ENCODE data around the gene IGF1R.

The IGF1R gene

GRCh38 chr15:98725874-98726273, 77.5 kb downstream of the IGF1R start:
- TF ChIP-seq Cebpa-rat (IDR thresholded peaks at IDR 0.05): no peak
- H3K27me3 ChIP-seq: no peaks in the 10 kb centered on the region
- peaks cover 0 to 19% (median 6%) of the 10 kb centered on the region in 11 experiments; a peak in 10 of 22 replicates for H3K9me3 ChIP-seq (replicated peaks in 1 of 11)
- H4K20me1 ChIP-seq: peaks cover 69 to 100% (median 99%) of the 10 kb centered on the region in 11 experiments
- H3K4me2 ChIP-seq: no peak overlapping the region
- no peak overlapping the region for H3K27ac ChIP-seq
- peaks cover 14 to 60% (median 39%) of the 10 kb centered on the region in 11 experiments; a peak in 21 of 22 replicates for H3K36me3 ChIP-seq
- H3K4me3 ChIP-seq: no peak overlapping the region
- H3K9ac ChIP-seq: no peak overlapping the region
- peaks cover 32 to 76% (median 66%) of the 10 kb centered on the region in 10 experiments for H3K4me1 ChIP-seq

- peaks cover 35 to 76% (median 66%) of the 10 kb centered on the region in 10 experiments for H3K4me1 ChIP-seq
- H3K27ac ChIP-seq: 0 out of 22 replicates have a peak overlapping the region, but pooled peaks of 1 of the 11 experiments have one; percentile 9
- peak overlapping the region in 1 of 11 experiments; percentile 11; a peak in 1 of 22 replicates for H3K9ac ChIP-seq
- TF ChIP-seq Cebpa-rat (IDR thresholded peaks at IDR 0.05): no peak
- peaks cover 14 to 72% (median 39%) of the 10 kb centered on the region in 11 experiments; a peak in 21 of 22 replicates for H3K36me3 ChIP-seq
- peaks cover 64 to 100% (median 99%) of the 10 kb centered on the region in 11 experiments for H4K20me1 ChIP-seq
- H3K27me3 ChIP-seq: no peaks in the 10 kb centered on the region
- H3K9me3 ChIP-seq (replicated peaks in 1 of 11): peaks cover 0 to 19% (median 7%) of the 10 kb centered on the region in 11 experiments; a peak in 10 of 22 replicates
- peak overlapping the region in 10 of 11 experiments; percentile 4 to 40 (median 26); a peak in 8 of 22 replicates for H3K4me2 ChIP-seq
- H3K4me3 ChIP-seq: no peak overlapping the region
These were observed 79.0 kb downstream of the IGF1R start for GRCh38 chr15:98727115-98728040.

- Histone ChIP-seq H3K27ac (no peak overlapping the region), H3K9me3 (replicated peaks in 1 of 11) (peaks cover 0 to 27% (median 9%) of the 10 kb centered on the region in 11 experiments; a peak in 11 of 22 replicates), H3K27me3 (no peaks in the 10 kb centered on the region), H3K4me2 (peak overlapping the region in 10 of 11 experiments; percentile 1 to 40 (median 28); a peak in 13 of 22 replicates), H4K20me1 (peaks cover 65 to 100% (median 99%) of the 10 kb centered on the region in 11 experiments), H3K9ac (no peak overlapping the region), H3K4me3 (no peak overlapping the region), H3K36me3 (peaks cover 14 to 81% (median 43%) of the 10 kb centered on the region in 11 experiments), H3K4me1 (peaks cover 37 to 76% (median 64%) of the 10 kb centered on the region in 10 experiments)
- TF ChIP-seq Cebpa-rat (IDR thresholded peaks at IDR 0.05): no peak
These were observed 79.9 kb downstream of the IGF1R start for GRCh38 chr15:98728082-98728810.

- peak overlapping the region in 9 of 11 experiments; percentile 1 to 36 (median 27); a peak in 9 of 22 replicates for H3K4me2 ChIP-seq
- H3K27me3 ChIP-seq: no peaks in the 10 kb centered on the region
- H3K4me1 ChIP-seq: peaks cover 42 to 76% (median 65%) of the 10 kb centered on the region in 10 experiments
- no peak overlapping the region for H3K4me3 ChIP-seq
- H3K9ac ChIP-seq: no peak overlapping the region
- H3K9me3 ChIP-seq (replicated peaks in 1 of 11): peaks cover 0 to 30% (median 9%) of the 10 kb centered on the region in 11 experiments; a peak in 11 of 22 replicates
- H3K36me3 ChIP-seq: peaks cover 14 to 87% (median 46%) of the 10 kb centered on the region in 11 experiments
- TF ChIP-seq Cebpa-rat (IDR thresholded peaks at IDR 0.05): no peak
- H4K20me1 ChIP-seq: peaks cover 71 to 100% (median 99%) of the 10 kb centered on the region in 11 experiments
- no peak overlapping the region for H3K27ac ChIP-seq
These were observed 80.4 kb downstream of the IGF1R start for GRCh38 chr15:98728811-98729160.

GRCh38 chr15:98729446-98730042, 81.2 kb downstream of the IGF1R start:
- Histone ChIP-seq H3K9ac (no peak overlapping the region), H3K4me3 (no peak overlapping the region), H3K4me2 (peak overlapping the region in 7 of 11 experiments; percentile 4 to 39 (median 25); a peak in 8 of 22 replicates), H3K36me3 (peaks cover 14 to 87% (median 45%) of the 10 kb centered on the region in 11 experiments), H3K27me3 (no peaks in the 10 kb centered on the region), H4K20me1 (peaks cover 73 to 100% (median 99%) of the 10 kb centered on the region in 11 experiments), H3K9me3 (replicated peaks in 1 of 11) (peaks cover 0 to 31% (median 9%) of the 10 kb centered on the region in 11 experiments; a peak in 11 of 22 replicates), H3K27ac (no peak overlapping the region), H3K4me1 (peaks cover 50 to 76% (median 71%) of the 10 kb centered on the region in 10 experiments)
- no peak for TF ChIP-seq Cebpa-rat (IDR thresholded peaks at IDR 0.05)

- Histone ChIP-seq H3K9me3 (replicated peaks in 1 of 11) (peaks cover 0 to 16% (median 0%) of the 10 kb centered on the region in 11 experiments; a peak in 4 of 22 replicates), H3K27ac (peak overlapping the region in 2 of 11 experiments; percentile 15 to 22; a peak in 1 of 22 replicates), H4K20me1 (peaks cover 70 to 100% (median 99%) of the 10 kb centered on the region in 11 experiments), H3K4me3 (no peak overlapping the region), H3K36me3 (peaks cover under 1 to 82% (median 30%) of the 10 kb centered on the region in 11 experiments; a peak in 18 of 22 replicates), H3K4me1 (peaks cover 65 to 91% (median 87%) of the 10 kb centered on the region in 10 experiments), H3K27me3 (no peaks in the 10 kb centered on the region), H3K9ac (no peak overlapping the region; a peak in 1 of 22 replicates), H3K4me2 (peak overlapping the region; percentile 32 to 82 (median 59))
- no peak for TF ChIP-seq Cebpa-rat (IDR thresholded peaks at IDR 0.05)
These were observed 82.7 kb downstream of the IGF1R start for GRCh38 chr15:98730860-98731711.

GRCh38 chr15:98731712-98732450, 83.5 kb downstream of the IGF1R start:
- Histone ChIP-seq H3K4me2 (peak overlapping the region; percentile 32 to 82 (median 59)), H3K36me3 (peaks cover 0 to 87% (median 34%) of the 10 kb centered on the region in 11 experiments; a peak in 16 of 22 replicates), H3K4me1 (peaks cover 68 to 94% (median 89%) of the 10 kb centered on the region in 10 experiments), H3K4me3 (no peak overlapping the region), H3K27me3 (no peaks in the 10 kb centered on the region), H3K27ac (peak overlapping the region in 4 of 11 experiments; percentile 8 to 22 (median 12); a peak in 4 of 22 replicates), H4K20me1 (peaks cover 76 to 100% (median 100%) of the 10 kb centered on the region in 11 experiments), H3K9ac (no peak overlapping the region), H3K9me3 (replicated peaks in 1 of 11) (peaks cover 0 to 16% (median 0%) of the 10 kb centered on the region in 11 experiments; a peak in 4 of 22 replicates)
- TF ChIP-seq Cebpa-rat (IDR thresholded peaks at IDR 0.05): no peak

All from BLaER1 treated with 17β-estradiol and CSF1 and Interleukin-3, amounts not matched to agents 10 nM and 100 nM (cell line).